Measurements from ENCODE around the gene SLC26A6. TPM values are rescaled to one million over a fixed set of nuclear protein-coding genes. Genes with fewer than 3 reads are reported as not detected.

SLC26A6 gene
- total RNA-seq, 2 donors from 2014 or later = 94.9 to 112 TPM

DNA sequence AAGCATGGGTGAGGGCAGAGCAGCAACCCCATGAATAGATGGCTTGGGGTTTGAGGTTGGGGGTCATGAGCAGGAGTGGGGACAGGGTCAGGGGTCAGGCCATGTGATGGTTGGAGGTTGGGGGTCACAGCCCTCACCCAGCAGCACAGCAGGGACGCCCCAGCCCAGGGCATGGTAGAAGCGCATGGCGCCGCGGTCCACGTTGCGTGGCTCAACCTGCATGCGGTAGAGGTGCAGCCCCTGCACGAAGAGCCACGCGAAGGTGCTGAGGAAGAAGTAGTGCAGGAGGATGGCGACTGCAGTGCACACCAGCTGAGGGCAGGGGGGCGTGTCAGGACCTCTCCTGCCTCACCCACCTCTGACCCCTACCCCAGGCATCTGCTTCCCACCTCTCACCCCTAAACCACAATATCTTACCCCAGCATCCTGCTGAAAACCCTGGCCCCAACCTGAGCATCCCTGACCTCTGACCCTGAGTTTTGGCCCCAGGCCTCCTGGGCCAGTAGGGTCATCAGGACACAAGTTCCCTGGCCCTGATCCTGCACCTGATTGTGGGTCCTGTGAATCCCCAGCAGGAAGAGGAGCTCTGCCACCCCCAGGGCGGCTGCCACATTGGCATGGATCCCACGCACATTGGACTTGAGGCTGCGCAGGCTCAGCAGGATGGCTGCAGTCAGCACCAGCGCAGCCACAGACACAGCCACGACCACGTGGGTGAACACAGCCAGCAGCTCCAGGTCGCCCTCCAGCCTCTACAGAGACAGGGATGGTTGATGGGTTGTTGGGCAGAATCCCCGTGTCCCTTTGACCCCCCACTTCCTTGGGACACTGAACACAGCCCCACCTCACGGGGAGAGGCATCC, 9.9 kb upstream of the SLC26A6 start:
- no peak for DNase-seq
- H3K27ac ChIP-seq = no peak overlapping the region
- H3K9ac ChIP-seq (ENCODE audit: low read depth in 2 of 2, low read length in 2 of 2) = no peak overlapping the region
- H3K9me3 ChIP-seq = no peaks in the 10 kb centered on the region
- no peaks in the 10 kb centered on the region for H3K4me1 ChIP-seq
- no peak overlapping the region for H3K4me3 ChIP-seq
- H3K36me3 ChIP-seq = no peaks in the 10 kb centered on the region
- no peaks in the 10 kb centered on the region for H3K27me3 ChIP-seq
- TF ChIP-seq, protein P1, sequence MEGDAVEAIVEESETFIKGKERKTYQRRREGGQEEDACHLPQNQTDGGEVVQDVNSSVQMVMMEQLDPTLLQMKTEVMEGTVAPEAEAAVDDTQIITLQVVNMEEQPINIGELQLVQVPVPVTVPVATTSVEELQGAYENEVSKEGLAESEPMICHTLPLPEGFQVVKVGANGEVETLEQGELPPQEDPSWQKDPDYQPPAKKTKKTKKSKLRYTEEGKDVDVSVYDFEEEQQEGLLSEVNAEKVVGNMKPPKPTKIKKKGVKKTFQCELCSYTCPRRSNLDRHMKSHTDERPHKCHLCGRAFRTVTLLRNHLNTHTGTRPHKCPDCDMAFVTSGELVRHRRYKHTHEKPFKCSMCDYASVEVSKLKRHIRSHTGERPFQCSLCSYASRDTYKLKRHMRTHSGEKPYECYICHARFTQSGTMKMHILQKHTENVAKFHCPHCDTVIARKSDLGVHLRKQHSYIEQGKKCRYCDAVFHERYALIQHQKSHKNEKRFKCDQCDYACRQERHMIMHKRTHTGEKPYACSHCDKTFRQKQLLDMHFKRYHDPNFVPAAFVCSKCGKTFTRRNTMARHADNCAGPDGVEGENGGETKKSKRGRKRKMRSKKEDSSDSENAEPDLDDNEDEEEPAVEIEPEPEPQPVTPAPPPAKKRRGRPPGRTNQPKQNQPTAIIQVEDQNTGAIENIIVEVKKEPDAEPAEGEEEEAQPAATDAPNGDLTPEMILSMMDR (IDR thresholded peaks at IDR 0.05) = no peak
- intact Hi-C loops (cut with DNase I) = no loop called here

DNA sequence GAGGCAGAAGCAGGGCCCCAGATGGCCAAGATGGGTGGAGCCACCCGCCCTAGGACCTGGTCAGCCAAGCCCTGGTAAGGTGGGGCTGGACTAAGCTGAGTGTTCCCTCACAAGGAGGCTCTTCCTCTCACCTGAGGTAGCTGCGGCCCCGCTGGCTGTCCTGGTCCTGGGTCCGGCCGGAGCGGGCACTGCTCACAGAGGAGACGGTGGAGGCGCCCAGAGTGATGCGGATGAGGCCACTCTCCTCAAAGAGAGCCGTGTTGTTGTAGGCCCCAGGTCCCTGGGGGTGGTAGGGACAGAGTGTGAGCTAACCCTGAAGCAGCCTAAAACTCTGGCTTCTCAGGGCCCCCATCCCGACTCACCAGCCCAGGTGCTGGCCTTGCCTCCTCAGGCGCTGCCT, 7.3 kb upstream of the SLC26A6 start:
- Histone ChIP-seq H3K9me3 (no peaks in the 10 kb centered on the region), H3K36me3 (no peaks in the 10 kb centered on the region), H3K4me3 (no peak overlapping the region), H3K27me3 (no peaks in the 10 kb centered on the region), H3K4me1 (no peaks in the 10 kb centered on the region), H3K9ac (ENCODE audit: low read depth in 2 of 2, low read length in 2 of 2) (no peak overlapping the region), H3K27ac (no peak overlapping the region)
- TF ChIP-seq, protein P1 (IDR thresholded peaks at IDR 0.05) = no peak
- intact Hi-C loops (cut with DNase I) = no loop called here
- no peak for DNase-seq

DNA sequence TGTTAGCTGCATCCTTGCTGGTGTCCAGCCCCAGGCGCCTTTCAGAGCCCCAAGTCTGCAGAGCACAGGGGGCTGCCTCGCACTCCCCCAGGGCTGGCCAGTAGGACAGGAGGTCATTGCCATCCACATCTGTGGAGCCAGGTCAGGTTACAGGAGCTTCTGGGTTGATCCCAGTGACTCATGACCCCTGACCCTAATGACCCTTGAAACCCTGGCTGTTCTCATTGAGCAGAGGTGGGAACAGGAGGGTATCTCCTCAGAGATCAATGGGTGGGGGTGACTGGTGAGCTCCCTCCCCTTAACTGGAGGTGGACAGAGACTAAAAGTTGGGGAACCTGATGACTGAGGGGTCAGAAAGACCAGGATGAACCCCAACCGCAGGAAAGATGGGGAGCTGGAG, 6.1 kb upstream of the SLC26A6 start:
- H3K27me3 ChIP-seq = no peaks in the 10 kb centered on the region
- no peak overlapping the region for H3K9ac ChIP-seq (ENCODE audit: low read depth in 2 of 2, low read length in 2 of 2)
- H3K4me3 ChIP-seq = no peak overlapping the region
- DNase-seq = no peak
- H3K27ac ChIP-seq = no peak overlapping the region
- no peaks in the 10 kb centered on the region for H3K36me3 ChIP-seq
- TF ChIP-seq, protein P1 (IDR thresholded peaks at IDR 0.05) = no peak
- no peaks in the 10 kb centered on the region for H3K4me1 ChIP-seq
- H3K9me3 ChIP-seq = no peaks in the 10 kb centered on the region
- intact Hi-C loops (cut with DNase I) = no loop called here

DNA sequence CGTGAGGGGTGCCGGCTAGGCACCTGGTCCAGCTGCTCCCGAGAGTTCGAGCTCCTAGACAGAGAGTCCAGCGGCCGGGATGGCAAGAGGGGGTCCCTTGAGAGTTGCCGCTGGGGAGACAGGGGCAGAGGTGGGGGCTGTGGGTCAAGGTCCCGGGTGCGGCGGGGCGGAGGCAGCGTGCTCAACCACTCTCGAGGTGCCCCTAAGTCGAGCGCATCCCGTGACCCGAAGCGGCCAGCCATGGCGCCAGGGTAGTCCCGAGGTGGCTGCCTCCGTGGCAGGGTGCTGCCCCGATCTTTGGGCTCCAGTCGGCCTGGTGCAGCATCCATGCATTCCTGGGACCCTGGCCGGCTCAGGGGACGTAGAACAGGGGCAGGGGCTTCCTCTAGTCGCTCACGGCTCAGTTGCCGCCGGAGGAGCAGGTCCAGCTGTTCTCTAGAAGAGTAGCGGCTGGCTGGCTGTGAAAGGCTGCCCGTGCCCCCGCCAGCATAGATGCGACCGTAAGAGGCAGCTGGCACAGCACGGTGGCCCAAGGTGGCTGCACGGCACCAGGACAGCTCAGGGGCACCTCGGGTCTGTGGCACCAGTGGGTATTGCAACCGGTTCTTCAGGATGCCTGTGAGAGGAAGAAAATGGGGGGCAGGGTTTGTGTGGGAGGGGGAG, 4.8 kb upstream of the SLC26A6 start:
- DNase-seq = no peak
- H3K36me3 ChIP-seq = no peaks in the 10 kb centered on the region
- H3K4me3 ChIP-seq = no peak overlapping the region
- intact Hi-C loops (cut with DNase I) = loop anchor here (10.0 kb wide), 1 partner anchor 175 kb away; a partner anchor contains a TSS
- H3K27me3 ChIP-seq = no peaks in the 10 kb centered on the region
- H3K4me1 ChIP-seq = no peaks in the 10 kb centered on the region
- no peaks in the 10 kb centered on the region for H3K9me3 ChIP-seq
- no peak overlapping the region for H3K27ac ChIP-seq
- H3K9ac ChIP-seq (ENCODE audit: low read depth in 2 of 2, low read length in 2 of 2) = no peak overlapping the region
- TF ChIP-seq, protein P1 (IDR thresholded peaks at IDR 0.05) = no peak

DNA sequence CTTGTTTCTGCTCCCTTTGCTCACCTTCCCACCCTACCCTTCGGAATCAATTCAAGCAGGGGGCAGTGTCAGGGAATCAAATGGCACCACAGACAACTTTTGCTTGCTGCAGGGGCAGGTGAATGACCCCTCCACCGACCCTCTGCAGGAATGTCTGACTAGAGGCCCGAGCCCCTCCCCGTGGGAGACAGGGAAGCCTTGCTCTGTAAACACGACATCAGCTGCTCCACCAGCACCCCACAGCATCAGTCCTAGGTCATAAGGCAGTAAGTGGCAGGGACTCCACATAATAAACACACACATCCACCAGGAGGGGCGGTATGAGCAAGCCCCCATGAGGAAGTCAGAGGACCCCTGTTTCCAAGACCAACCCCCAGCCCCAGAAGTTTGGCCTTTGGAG, 2.0 kb upstream of the SLC26A6 start:
- no peak for DNase-seq
- Histone ChIP-seq H3K27ac (no peak overlapping the region), H3K4me3 (no peak overlapping the region), H3K36me3 (peaks cover 6% of the 10 kb centered on the region), H3K4me1 (peaks cover 4% of the 10 kb centered on the region), H3K9me3 (no peaks in the 10 kb centered on the region), H3K27me3 (no peaks in the 10 kb centered on the region), H3K9ac (ENCODE audit: low read depth in 2 of 2, low read length in 2 of 2) (peak overlapping the region in 1 of 2 donors; percentile 40)
- TF ChIP-seq, protein P1 (IDR thresholded peaks at IDR 0.05) = no peak
- intact Hi-C loops (cut with DNase I) = loop anchor here (10.0 kb wide), 1 partner anchor 173 kb away; a partner anchor contains a TSS

Data from colonic mucosa (tissue), 4 donors.